Chondrocyte (in vitro differentiated cells): ENCODE data around the gene PDZD8. TPM values are rescaled to one million over a fixed set of nuclear protein-coding genes. Genes with fewer than 3 reads are reported as not detected.

Source experiments
- DNase-seq: peaks from one replicate; pipeline ENCODE4 v3.0.0; 2021; ENCODE audit warnings: mixed read lengths, low spot score
- H3K27ac Mint-ChIP-seq: one replicate; pipeline ENCODE4 v1.8.0; 2021; ENCODE audit warnings: mild to moderate bottlenecking, moderate library complexity, mixed read lengths; ENCODE audit not compliant: unreplicated experiment
- H3K27me3 Mint-ChIP-seq: 2 replicates; pipeline ENCODE4 v1.8.0; 2021; ENCODE audit warnings: low read depth, mixed read lengths
- H3K36me3 Mint-ChIP-seq: 2 replicates; pipeline ENCODE4 v1.8.0; 2021; ENCODE audit warnings: low read depth, mixed read lengths
- H3K4me1 Mint-ChIP-seq: 2 replicates; pipeline ENCODE4 v1.8.0; 2021; ENCODE audit warnings: low read depth, mild to moderate bottlenecking, mixed read lengths
- H3K4me3 Mint-ChIP-seq: one replicate; pipeline ENCODE4 v1.8.0; 2021; ENCODE audit warnings: mild to moderate bottlenecking, moderate library complexity, mixed read lengths; ENCODE audit not compliant: unreplicated experiment
- H3K9me3 Mint-ChIP-seq: 2 replicates; pipeline ENCODE4 v1.8.0; 2021; ENCODE audit warnings: low read depth, mixed read lengths
- CTCF ChIP-seq: fragments of 200-600 bp; sonication (generic); IDR thresholded peaks from 2 replicates; pipeline ENCODE4 v1.5.0; 2021; ENCODE audit warnings: antibody characterized with exemption, mild to moderate bottlenecking, moderate library complexity
- total RNA-seq: library from RNA; stranded (reverse); gene quantifications from 3 replicates; pipeline ENCODE4 v1.2.1, GENCODE V29; 2021

PDZD8 gene
- total RNA-seq, 1 donor from 2014 or later: 36.3 TPM

DNA sequence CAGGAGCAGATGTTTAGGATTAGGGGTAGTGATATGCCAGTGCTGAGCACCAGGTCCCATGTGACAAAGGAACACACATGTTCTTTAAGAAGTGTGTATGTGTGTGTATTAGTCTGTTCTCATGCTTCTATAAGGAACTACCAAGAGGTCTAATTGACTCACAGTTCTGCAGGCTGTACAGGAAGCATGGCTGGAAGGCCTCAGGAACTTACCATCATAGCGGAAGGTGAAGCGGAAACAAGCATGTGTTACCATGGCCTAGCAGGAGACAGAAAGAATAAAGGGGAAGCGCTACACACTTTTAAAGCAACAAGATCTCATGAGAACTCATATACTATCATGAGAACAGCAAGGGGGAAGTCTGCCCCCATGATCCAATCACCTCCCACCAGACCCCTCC lies 22.8 kb upstream of the PDZD8 start:
- Mint-ChIP-seq H3K27ac (no peak overlapping the region), H3K9me3 (no peaks in the 10 kb centered on the region), H3K4me3 (no peak overlapping the region), H3K27me3 (peaks cover 9% of the 10 kb centered on the region), H3K4me1 (peaks cover 3% of the 10 kb centered on the region), H3K36me3 (no peaks in the 10 kb centered on the region)
- DNase-seq: no peak
- no peak for TF ChIP-seq CTCF

- peaks cover 16% of the 10 kb centered on the region for H3K27me3 Mint-ChIP-seq
- H3K27ac Mint-ChIP-seq: no peak overlapping the region
- H3K36me3 Mint-ChIP-seq: no peaks in the 10 kb centered on the region
- DNase-seq: no peak
- H3K9me3 Mint-ChIP-seq: peaks cover 2% of the 10 kb centered on the region
- peaks cover 11% of the 10 kb centered on the region for H3K4me1 Mint-ChIP-seq
- no peak overlapping the region for H3K4me3 Mint-ChIP-seq
- TF ChIP-seq CTCF: no peak
These were observed 16.4 kb upstream of the PDZD8 start for GRCh38 chr10:117391436-117392205.

- Mint-ChIP-seq H3K36me3 (peaks cover 4% of the 10 kb centered on the region), H3K27ac (no peak overlapping the region), H3K9me3 (peaks cover 2% of the 10 kb centered on the region), H3K4me1 (peaks cover 11% of the 10 kb centered on the region), H3K4me3 (no peak overlapping the region), H3K27me3 (peaks cover 23% of the 10 kb centered on the region)
- no peak for DNase-seq
- no peak for TF ChIP-seq CTCF
These were observed 15.2 kb upstream of the PDZD8 start for GRCh38 chr10:117390420-117390819.

- peaks cover 28% of the 10 kb centered on the region for H3K27me3 Mint-ChIP-seq
- no peak for TF ChIP-seq CTCF
- DNase-seq: no peak
These were observed 11.6 kb upstream of the PDZD8 start for GRCh38 chr10:117386805-117387204.

DNA sequence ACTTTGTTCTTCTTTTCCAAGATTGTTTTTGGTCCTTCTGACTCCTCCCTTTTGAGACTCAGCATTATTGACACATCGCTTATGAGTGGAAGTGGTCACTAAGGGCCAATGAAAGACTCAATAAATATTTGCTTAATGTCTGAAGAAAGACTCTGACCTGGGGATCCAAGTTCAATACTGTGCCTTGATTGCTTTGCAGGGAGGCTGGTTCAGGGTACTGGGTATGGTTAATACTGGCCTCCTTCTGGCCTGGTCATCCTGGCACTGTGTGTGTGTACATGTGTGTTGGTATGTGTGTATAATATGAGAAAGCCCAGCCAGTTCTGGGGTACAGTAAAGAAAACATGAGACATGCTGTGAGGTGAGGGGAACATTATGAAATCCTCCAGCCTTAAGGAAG lies 7.6 kb upstream of the PDZD8 start:
- H3K4me1 Mint-ChIP-seq: peaks cover 3% of the 10 kb centered on the region
- TF ChIP-seq CTCF: no peak
- no peak overlapping the region for H3K4me3 Mint-ChIP-seq
- H3K27me3 Mint-ChIP-seq: peaks cover 48% of the 10 kb centered on the region
- peaks cover 5% of the 10 kb centered on the region for H3K36me3 Mint-ChIP-seq
- no peak overlapping the region for H3K27ac Mint-ChIP-seq
- H3K9me3 Mint-ChIP-seq: no peaks in the 10 kb centered on the region
- no peak for DNase-seq

More at GRCh38 chr10:117386805-117387204, 11.6 kb upstream of the PDZD8 start:
- H3K4me3 Mint-ChIP-seq: no peak overlapping the region
- peaks cover 9% of the 10 kb centered on the region for H3K4me1 Mint-ChIP-seq
- H3K27ac Mint-ChIP-seq: no peak overlapping the region
- H3K36me3 Mint-ChIP-seq: peaks cover 4% of the 10 kb centered on the region
- H3K9me3 Mint-ChIP-seq: peaks cover 2% of the 10 kb centered on the region
